NCI-H2227 treated with DMSO at 0.1 percent for 48 hours (cell line): ENCODE measurements around the gene KLF13.

Source experiments
- DNase-seq: peaks from one replicate; lab custom pipeline; 2025; lab: John Stamatoyannopoulos, UW

KLF13 gene

DNA sequence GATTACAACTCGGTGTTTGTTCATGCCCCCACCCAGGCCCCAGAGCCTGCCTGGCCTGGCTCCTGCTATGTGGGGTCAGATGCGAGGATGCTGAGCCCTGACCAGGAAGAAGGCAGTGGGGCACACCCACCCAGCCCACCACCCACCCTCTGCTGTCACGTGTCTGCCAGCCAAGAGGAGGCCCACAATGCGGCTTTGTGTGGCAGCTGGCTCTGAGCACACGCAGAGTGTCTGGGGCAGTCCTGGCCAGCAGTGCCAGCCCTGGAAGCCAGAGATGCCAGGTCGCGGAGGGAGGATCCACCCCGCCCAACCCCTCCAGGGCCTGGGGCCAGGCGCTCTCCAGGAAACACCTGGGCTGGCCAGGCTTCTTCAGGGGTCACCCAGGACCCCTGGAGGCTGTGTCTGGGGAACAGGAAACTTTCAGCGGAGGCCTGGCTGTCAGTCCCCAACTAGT is 26.4 kb upstream of the KLF13 start:
- DNase-seq: no peak

DNA sequence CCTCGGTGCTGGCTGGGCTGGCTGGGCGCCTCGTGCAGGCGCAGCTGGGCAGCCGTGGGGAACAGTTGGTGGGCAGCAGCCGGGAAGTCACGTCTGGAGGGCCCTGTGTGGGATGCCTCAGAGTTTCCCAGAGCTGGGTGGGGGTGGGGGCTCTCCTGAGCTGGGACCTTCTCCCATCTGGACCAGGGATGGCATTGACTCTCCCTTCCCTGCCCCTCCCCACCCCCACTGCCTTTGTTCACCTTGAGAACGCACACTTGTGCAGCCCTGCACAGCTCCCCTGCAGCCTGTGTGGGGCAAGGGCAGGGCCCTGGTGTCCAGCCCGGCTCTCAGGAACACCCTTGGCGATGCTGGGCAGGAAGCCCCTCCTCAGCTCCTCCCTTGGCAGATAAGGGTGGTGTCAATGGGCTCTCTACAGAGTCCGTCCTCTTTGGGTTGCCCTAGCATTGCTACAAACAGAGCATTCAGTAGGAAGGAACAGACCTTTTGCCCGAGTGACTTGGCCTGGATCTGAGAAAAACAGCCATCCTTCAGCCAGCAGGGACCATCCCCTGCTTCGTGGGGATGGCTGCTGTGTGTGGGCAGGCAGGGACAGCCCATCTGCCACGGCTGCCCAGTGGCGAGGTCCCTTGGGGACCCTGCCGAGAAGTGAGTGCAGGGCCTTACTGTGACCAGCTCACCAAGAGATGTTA is 25.5 kb upstream of the KLF13 start:
- DNase-seq: no peak

DNA sequence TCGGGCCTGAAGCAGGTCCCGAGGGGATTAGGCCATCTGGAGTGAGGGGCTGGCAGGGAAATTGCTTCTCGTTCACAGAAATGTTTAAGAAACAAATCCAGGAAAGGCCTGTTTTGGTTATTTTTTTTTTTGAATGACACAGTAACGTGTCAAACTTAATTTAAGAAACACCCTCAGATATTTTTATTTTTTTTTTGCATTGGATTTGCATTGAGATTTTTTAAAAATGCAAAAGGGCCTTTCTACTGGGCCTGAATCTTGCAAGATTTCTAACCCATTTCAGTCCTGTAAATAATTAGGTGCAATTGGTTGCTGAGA is 25.0 kb upstream of the KLF13 start:
- DNase-seq: no peak

DNA sequence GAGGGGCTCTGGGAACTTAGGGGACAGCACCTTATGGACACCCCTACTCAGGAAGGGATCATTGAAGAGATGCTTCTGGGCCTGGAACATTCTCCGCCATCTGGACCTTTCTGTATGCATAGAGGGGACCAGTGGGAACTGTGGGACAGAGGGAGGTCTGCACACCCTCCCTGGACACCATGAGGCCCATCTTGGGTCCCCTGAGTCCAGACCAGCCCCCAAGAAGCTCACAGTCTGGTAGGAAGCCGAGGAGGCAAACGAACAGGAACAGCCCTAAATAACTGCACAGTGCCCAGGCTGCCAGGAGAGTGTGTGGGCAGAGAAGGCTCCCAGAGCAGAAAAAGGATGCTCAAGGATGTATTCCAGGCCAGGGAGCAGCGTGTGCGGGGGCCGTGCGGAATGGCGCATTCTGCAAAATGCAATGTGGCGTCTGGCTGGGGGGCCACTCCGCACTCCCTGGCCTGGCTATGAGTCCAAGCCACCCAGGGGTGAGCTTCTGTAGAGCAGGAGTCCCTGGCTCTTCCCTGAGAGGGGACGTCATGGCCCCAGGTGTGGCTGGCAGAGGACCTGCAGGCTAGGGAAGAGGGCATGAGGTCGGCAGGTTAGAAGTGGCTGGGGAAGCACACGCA is 24.5 kb upstream of the KLF13 start:
- DNase-seq: no peak

DNA sequence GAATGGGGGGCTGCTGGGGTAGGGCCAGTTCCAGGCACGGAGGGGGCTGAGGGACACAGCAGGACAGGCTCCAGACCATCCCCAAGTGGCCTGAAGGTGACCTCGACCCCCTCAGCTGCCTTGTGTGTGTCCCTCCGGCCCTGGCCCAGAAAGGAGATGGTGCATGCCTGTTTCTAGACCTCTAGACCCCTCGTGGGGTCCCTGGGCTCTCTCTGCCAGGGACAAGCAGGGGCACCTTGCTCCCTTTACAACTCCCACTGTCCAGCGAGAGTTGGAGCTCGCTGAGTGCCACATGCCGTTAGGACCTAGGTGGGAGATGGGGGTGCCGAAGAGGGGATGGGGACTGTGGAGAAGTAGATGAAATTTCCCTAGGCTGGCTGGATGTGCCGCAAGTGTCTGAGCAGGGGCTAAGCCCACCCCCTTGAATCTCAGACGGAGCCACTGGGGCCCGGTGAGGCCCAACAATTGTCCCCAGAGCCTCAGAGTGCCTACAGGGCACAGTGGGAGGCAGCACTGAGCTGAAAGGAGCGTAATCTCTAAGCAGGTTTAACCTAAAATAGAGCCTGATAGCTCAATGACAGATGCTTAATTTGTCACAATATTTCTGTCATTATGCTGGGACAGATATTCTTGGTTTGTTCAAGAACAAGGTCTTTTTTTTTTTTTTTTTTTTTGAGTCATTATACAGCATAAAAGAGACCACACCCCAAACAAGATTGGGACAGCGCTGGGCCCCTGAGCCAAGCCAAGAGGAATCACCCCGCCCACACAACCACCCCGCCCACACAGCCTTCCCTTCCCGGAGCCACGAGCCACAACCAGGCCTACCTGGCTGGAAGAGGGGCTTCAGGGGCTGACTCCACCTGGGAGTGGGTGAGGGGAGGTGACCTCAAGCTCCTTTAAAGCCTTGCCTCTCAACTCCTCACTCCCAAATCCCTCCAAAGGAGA is 23.6 kb upstream of the KLF13 start:
- no peak for DNase-seq

DNA sequence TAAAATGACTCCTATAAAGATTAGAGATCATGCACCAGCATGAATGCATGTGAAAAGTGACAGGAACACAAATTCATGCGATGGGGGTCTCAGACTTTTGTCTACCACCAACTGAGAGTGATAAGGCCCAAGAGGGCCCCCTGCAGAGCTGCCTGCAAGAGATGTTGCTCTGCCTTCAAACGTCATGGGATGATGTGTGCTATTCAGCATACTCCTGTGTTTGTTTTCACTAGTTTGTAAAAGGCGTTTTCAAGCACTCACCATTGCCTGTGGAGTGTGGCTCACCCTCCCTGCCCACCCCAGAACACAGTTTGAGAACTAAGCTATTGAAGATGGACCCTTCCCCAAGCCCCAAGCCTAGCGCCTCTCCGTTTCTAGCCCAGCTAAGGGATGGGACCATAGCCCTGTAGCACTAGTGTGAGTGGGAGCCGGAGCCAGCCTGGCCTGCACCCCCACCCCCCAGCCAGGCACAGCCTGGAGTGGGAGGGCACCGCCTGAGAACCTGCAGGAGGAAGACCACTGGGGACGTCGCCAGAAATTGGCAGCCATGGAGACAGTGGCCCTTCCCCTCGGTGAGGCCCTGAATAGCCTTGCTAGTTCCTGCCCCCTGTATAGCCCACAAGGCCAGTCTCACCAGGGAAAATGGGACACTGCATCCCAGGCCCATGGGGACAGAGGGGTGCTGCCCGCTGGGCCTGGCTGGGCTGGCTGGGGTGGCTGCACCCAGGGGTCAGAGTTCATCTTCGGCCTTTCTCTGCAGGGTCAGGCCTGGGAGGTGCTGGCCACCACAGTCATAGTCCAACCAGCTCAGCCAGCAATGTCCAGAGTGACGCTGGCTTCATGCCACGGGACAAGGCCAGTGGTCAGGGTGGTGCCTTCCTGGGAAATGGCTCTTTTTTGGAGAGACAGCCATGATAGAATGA is 22.6 kb upstream of the KLF13 start:
- DNase-seq: no peak

DNA sequence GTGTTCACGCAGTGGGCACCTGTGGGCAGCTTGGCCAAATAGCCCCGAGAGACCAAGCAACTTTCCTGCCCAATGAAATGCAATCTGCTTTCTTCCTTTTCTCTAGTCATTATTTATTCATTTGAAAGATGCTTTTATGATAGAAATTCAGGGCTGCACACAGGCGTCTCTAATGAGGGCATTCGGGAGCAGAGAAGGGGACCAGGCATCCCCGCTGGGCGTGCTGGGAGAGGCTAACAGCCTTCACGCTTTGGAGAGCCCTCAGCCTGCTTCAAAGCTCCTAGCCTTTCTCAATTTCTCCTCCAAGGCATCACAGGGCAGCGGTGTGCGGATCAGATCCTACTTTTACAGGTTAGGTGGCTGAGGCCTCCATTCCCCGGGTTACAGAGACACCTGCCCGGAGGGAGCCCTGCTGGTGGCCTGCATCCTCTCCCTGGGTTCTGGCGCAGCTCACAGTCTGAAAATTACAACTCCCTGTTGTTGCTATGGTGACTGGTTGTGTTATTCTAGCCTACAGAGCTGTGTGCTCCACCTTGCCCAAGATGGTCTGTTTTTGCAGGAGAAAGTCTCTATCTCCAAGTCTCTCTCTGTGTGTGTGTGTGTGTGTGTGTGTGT is 21.8 kb upstream of the KLF13 start:
- peak; percentile 84 for DNase-seq

DNA sequence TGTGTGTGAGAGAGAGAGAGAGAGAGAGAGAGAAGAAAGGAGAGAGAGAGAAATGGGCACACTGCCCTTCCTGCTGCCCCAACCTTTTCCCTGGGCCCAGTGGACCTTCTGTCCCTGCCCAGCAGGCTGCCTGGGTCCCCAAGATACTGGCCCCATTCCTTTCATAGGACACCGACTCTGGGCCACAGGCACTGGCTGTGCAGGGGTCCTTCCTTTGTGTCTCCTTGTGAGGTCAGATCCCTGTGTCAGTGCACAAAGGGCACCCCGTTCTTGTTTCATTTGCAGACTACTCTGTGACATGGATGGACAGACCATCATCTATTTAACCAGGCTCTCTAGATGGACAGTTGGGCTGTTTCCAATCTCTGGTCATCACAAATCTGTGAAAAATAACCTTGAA is 21.3 kb upstream of the KLF13 start:
- DNase-seq: no peak

DNA sequence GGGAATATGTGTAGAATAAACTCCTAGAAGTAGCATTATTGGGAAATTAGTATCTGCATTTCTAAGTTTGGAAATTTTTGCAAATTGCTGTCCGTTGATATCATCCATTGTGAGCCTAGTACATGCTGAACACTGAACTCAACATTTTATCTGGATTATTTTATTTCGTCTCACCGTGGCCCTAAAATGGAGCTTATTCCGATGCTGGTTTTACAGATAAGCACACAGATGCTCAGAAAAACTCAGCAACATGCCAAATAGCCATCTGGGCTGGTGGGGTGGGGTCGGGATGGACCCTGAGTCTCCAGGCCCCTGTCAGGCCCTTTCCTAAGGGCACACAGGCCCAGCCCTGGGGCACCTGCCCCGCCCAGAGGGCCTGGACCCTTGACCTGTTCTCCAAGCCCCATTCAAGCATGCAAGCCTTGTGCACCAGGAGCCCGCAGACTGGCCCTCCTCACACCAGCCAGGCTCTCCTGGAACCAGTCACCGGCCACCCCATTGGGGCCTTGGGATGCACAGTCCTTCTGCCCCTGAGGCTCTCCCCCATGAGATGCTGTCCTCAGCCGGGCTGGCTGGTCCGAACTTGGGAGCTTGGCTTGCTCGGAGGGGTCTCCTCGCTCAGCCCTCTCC is 20.7 kb upstream of the KLF13 start:
- no peak for DNase-seq

DNA sequence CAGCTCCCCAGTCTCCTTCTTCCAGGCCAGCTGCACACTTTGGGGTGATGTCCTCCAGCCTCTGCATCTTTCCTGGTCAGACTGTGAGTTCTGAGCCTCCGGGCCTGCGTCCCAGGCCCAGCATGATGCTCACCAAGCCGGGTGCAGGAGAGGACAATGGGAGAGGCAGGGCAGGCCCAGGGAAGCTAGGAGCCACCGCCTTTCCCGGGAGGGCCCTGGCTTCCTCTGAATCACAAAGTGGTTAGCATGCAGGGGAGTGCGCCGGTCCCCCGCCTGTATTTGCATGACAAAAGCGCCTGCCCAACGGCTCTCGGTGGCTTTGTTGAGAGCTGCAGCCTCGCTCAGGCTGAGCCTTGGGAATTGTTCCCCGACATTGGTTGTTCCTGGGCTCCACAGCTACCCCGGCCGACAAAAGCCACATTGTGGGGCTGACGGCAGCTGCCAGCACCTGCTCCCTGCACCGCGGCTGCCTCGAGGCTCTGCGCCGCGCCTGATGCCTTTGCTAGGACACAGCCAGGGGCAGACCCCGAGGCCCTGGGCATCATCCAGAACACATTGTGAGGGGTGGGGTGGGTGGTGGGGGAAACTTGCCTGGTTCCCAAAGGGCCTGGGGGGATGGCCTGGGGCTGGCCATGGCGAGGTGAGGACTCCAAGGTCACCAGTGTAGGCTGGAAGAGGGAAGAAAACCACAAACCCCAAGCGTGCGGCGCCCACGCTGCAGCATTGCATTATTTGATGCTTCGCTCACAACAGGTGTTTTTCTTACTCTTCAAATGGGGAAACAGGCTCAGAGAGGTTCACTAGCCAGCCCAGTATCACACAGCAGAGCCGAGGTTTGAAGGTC is 20.0 kb upstream of the KLF13 start:
- DNase-seq: peak; percentile 76

DNA sequence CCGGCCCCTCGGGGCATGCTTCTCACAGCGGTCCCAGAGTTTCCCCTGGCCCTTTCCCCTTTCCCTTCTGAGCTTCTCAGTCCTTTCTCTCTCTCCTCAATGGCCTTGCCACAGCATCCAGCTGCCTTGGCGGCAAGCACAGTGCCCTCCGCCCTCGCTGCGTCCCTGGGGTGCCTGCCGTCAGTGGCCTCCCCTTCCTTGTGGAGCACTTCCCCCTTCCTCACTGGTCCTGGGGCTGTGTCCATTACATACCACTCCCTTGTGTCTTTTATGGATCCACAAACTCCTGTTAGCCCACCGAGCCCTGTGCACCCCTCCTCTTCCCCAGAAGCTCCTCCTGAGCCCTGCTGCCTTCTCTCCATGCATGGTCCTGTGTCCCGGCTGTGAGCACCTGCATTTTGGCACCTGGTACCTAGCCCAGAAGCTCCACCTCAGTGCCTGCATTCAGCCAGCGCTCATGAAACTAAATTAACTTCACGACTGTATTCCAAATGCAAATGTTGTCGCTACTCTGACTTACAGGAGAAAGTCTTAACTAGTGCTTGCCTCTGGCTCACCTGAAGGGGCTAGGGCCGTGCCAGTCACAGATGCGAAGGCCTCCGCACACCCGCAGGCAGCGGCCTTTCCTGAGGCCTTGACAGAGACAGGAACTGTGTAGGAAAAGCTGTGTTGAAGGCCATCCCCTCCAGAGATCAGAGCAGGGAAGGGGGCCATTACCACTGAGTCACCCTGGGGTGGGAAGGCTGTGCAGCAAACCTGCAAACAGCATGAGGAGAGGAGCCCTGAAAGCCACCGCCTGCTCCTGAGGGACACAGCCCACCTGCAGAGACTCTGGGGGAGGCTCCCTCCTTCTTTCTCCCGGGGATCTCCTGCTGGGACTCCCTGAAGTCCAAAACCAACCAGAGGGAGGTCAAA is 19.1 kb upstream of the KLF13 start:
- no peak for DNase-seq

DNA sequence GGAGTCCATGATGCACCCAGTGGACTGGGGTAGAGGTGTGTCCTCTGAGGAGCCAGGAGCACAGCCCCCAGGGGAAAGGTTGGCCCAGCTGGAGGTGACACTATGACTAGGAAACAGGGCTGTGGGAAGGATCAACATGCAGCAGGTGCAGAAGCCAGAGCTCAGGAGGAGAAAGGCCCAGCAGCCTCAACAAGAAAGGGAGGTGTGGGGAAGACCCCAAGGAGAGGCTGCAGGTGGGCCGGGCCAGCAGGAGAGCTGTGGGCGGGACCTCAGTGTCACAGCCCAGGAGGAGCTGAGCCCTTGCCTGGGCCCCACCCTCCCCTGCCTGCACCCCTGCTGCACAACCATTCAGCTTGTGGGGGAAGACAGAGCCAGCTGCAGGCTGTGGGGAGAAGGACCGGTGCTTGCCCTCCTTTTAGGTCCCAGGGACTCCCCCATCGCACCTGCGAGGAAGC is 18.4 kb upstream of the KLF13 start:
- no peak for DNase-seq

DNA sequence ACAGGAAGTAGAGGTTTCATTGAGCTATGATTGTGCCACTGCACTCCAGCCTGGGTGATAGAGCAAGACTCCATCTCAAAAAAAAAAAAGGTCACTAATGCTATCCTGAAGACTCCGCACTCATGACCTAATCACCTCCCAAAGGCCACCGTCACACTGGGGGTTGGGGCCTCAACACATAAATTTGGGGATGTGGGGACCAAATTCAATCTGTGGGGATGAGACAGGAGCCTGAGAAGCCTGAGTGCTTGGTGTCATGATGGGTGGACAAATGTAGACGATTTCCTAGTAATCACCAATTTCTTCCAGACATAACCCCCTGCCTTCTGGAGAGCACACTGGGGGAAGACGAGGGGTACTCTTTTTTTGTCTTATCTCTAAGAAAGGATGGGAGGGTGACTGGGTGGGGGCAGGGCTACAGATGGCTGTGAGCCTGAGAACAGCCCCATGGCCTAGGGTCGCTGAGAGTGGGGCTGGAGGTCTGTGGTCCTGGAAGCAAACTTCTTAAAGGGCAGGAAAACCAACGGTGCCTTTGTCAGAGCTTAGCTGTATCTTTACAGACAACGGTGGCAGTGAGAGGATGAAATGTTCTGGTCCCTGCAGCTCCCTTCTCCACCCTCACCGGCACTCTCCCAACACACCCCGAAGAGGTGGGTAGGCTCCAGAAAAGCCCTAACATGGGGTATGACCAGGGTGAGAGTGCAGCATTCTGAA is 16.6 kb upstream of the KLF13 start:
- no peak for DNase-seq

DNA sequence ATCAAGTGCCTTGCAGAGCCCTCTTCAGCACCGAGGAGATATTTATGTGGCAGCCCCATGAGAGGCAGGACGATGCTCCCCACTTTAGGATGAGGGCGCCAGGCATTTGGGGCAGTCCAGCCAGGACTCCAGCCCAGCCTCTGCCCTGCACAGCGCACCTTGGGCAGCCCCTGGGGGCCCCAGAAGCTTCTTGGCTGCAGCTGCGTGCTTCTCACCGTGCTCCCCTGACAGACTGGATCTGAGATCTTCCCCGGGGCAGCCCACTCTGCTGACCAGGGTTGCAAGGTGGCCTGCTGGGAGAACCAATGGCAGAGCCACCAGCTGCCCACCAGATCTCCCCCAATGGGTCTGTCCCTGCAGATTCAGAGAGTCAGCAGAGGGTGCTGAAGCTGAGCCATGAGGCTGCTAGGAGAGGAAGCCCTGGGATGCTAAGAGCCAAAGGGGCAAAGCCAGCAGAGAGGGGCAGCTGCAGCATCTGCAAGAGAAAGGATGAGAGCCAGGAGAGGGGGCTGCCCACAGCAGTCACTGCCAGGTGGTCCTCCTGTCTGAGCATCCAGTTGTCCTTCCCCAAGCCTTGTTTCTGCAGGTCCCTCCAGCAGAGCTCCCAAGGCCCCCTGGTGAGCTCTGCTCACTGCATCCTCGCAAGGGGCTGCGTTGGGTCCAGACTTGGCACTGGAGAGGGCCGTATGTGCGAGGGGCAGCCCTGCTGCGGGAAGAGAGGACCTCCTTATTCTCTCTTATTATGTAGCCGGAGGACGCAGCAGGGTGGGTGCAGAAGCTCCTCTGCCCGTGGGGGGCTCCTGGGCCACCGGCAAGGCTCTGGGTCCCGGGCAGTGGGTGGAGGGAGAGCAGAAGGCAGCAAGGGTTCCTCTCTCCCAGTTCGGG is 14.7 kb upstream of the KLF13 start:
- no peak for DNase-seq

DNA sequence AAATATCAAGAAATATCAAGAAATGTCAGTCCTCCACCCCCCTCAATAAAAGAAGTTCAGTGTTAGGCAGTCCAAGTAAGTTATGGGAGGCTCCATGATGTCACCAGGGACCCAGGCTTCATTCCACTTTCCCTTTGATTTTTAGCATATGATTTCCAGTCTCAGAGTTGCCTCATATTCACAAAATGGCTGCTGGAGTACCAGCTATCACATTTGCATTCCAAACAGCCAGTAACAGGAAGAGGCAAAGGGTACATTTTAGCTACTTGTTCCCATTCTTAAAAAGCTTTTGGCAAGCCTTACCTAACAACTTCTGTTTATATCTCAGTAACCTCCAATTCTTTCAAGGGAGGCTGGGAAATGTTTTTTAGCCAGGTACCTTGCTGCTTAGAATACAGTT is 13.4 kb upstream of the KLF13 start:
- no peak for DNase-seq

DNA sequence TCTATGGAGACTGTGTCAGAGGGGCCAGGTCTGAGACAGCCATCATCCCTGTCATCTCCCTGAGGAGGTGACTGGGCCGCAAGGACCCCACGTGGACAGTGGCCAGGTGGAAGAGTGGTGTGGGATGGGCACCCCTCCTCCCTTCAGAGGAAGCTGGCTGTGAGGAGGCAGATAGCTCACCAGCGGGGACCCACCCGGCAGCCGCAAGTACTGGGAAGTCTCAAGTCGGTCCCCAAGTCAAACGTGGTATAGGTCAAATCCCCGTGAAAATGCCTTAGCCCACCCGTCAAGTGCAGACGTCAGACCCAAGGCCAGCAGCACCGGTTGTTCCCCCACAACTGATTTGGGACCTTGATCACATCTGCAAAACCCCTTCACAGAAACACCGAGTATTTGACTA is 12.3 kb upstream of the KLF13 start:
- DNase-seq: no peak

DNA sequence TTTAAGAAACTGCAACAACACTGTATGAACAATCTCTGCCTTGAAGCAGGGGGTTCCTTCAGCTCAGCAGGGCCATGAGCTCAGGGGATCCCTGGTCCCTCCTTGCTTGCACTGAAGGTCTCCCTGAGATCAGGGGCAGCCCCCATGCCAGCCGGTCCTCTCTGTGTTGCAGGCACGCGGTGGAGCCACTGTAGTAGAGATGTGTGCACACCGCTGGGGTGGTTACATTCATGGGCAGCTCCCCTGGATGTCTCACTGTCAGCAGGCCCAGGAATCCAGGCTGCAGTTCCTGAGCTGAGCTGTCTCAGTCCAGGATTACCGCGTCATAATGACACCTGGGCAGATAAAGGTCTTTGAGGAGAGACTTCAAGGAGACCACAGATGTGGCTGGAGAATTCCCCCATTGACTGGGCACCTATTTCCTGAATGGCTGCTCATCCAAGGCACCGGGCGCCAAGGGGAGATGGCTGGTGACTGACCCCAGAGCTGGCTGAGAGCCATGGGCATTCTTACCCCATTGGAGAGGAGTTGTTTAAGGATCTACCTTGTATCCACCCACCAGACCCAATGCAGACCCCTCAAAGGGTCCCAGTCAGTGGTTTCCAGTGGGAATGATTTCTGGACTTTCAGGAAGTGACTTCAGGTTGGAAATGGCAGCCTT is 10.4 kb upstream of the KLF13 start:
- DNase-seq: no peak
